ENCODE data around the gene BRD1. TPM values are rescaled to one million over a fixed set of nuclear protein-coding genes. Genes with fewer than 3 reads are reported as not detected.
A peak's percentile ranks its signal among the peaks of the same experiment; 100 is the strongest.

Gene BRD1
- total and polyA plus RNA-seq, 2 experiments from 2014 or later = 12.3 to 33.8 TPM

- Histone ChIP-seq H3K4me3 (no peak overlapping the region), H3K27me3 (ENCODE audit: insufficient read depth) (no peaks in the 10 kb centered on the region), H3K9me2 (ENCODE audit: insufficient read depth) (peaks cover 4% of the 10 kb centered on the region; the same call in 1 of the 2 replicates), H3K79me2 (replicated peaks; ENCODE audit: insufficient read depth) (peaks cover 98% of the 10 kb centered on the region), H4K20me1 (replicated peaks; ENCODE audit: insufficient read depth) (peaks cover 64% of the 10 kb centered on the region), H3K4me1 (ENCODE audit: insufficient read depth) (peaks cover 7% of the 10 kb centered on the region; the same call in 1 of the 2 replicates), H3K27ac (ENCODE audit: low read depth) (no peak overlapping the region), H3K4me2 (peak overlapping the region; percentile 42; the same call in 1 of the 2 replicates), H3F3A (replicated peaks; ENCODE audit: low read depth) (no peaks in the 10 kb centered on the region; the same call in 1 of the 2 replicates), H2AFZ (no peak overlapping the region), H3K36me3 (ENCODE audit: insufficient read depth) (no peaks in the 10 kb centered on the region)
- DNase-seq (ENCODE audit: low spot score) = no peak
- TF ChIP-seq ETS1 (IDR thresholded peaks at IDR 0.05) = no peak
- TF ChIP-seq ZNF462 (CRISPR knock-in tag; IDR thresholded peaks at IDR 0.05) = no peak
- TF ChIP-seq EZH2phosphoT487 (IDR thresholded peaks at IDR 0.05; ENCODE audit: unreplicated experiment) = no peak
- TF ChIP-seq NANOG (IDR thresholded peaks at IDR 0.05; ENCODE audit: borderline replicate concordance) = no peak
- no peak for TF ChIP-seq ZNF331 (CRISPR knock-in tag; IDR thresholded peaks at IDR 0.05; ENCODE audit: low read depth)
- TF ChIP-seq CTCF (conservative IDR thresholded peaks at IDR 0.05; ENCODE audit: low read depth in 2 of 2) = no peak
- TF ChIP-seq STAT1 (IDR thresholded peaks at IDR 0.05; ENCODE audit: unreplicated experiment) = no peak
- no peak for TF ChIP-seq JUNB (IDR thresholded peaks at IDR 0.05; ENCODE audit: unreplicated experiment)
- TF ChIP-seq ZNF114 (CRISPR knock-in tag; IDR thresholded peaks at IDR 0.05) = no peak
- TF ChIP-seq CREB1 (CRISPR knock-in tag; IDR thresholded peaks at IDR 0.05; ENCODE audit: low read depth) = no peak
- no peak for TF ChIP-seq EZH2 (IDR thresholded peaks at IDR 0.05; ENCODE audit: low read depth, unreplicated experiment)
- no peak for TF ChIP-seq POLR2AphosphoS5 (IDR thresholded peaks at IDR 0.05; ENCODE audit: low read depth)
- TF ChIP-seq REST (IDR thresholded peaks at IDR 0.05; ENCODE audit: unreplicated experiment) = no peak
- Mint-ChIP-seq H3K4me1 (peaks cover 3% of the 10 kb centered on the region; the same call in 2 of the 3 replicates), H3K27ac (no peak overlapping the region), H3K9me3 (peaks cover 38% of the 10 kb centered on the region), H3K27me3 (ENCODE audit: insufficient read depth, low read depth, poor library complexity) (peaks cover 2% of the 10 kb centered on the region), H3K36me3 (ENCODE audit: low read depth) (peaks cover 59% of the 10 kb centered on the region), H3K4me3 (no peak overlapping the region)
- ATAC-seq = peak; percentile 29; the same call in 1 of the 3 replicates
Measured at GRCh38 chr22:49867303-49868265, 39.9 kb upstream of the BRD1 start.

Data from GM23338 (cell line).